K562 (cell line): ENCODE results near the gene OR10G3. TPM values are rescaled to one million over a fixed set of nuclear protein-coding genes. Genes with fewer than 3 reads are reported as not detected.

Source experiments
- ATAC-seq: fragments of 200-7000 bp; cut with Tn5 transposase; 3 replicates; pipeline ENCODE4 v1.9.1; 2020; ENCODE audit warnings: moderate library complexity
- BruUV-seq: library from RNA; stranded (reverse); fragments of 400-500 nt; replicated peaks from 2 replicates; lab custom pipeline; 2021; lab: Mats Ljungman, UMichigan
- CTCF ChIA-PET: fragments of 300-600 bp; formaldehyde crosslinking; extraction: SDS; loops from one replicate; lab custom pipeline; 2021; ENCODE audit warnings: low intra/inter-chr PET ratio; lab: Yijun Ruan, JAX
- POLR2A ChIA-PET: fragments of 300-600, 350-650 bp; sonication (Branson Sonifier 250); formaldehyde crosslinking; extraction: SDS; loops from one replicate; lab custom pipeline; 2021; ENCODE audit warnings: antibody characterized with exemption, inconsistent platforms; lab: Yijun Ruan, JAX
- DNase-seq, 4 experiments: peaks; one replicate each; pipeline versions ENCODE4 v3.0.0 to v3.0.0-alpha.2; 2011 to 2018; ENCODE audit warnings: low spot score in 3 of 4, mixed read lengths in 3 of 4; ENCODE audit errors: extremely low read depth in 1 of 4
- FAIRE-seq: peaks from 2 replicates; lab custom pipeline; 2011; peaks lifted over from hg19 to GRCh38; lab: Jason Lieb, UNC
- H2AFZ ChIP-seq: 2 replicates; pipeline ENCODE4 v1.6.0; 2011; ENCODE audit warnings: low read depth, low read length, control low read depth, inconsistent platforms
- H3K27ac ChIP-seq: fragments of 200-600 bp; 3 replicates; pipeline ENCODE4 v1.8.0; 2011; ENCODE audit warnings: low read depth, mild to moderate bottlenecking, control low read depth, inconsistent platforms, low read length, moderate library complexity, mixed read lengths; ENCODE audit errors: extremely low read depth
- H3K27me3 ChIP-seq, 2 experiments: fragments of 300-600 bp in 1 of 2; 2 replicates in 1 of 2; 3 replicates in 1 of 2; pipeline versions ENCODE4 v1.6.0 to v1.8.0; 2011; ENCODE audit warnings: inconsistent platforms in 2 of 2, low read length in 2 of 2, mild to moderate bottlenecking in 1 of 2, mixed read lengths in 1 of 2, moderate library complexity in 1 of 2; ENCODE audit not compliant: control insufficient read depth in 2 of 2, insufficient read depth in 2 of 2
- H3K36me3 ChIP-seq: fragments of 300-600 bp; 3 replicates; pipeline ENCODE4 v1.8.0; 2011; ENCODE audit warnings: mild to moderate bottlenecking, low read length, inconsistent platforms; ENCODE audit not compliant: control insufficient read depth, insufficient read depth
- H3K4me1 ChIP-seq, 2 experiments: fragments of 200-600 bp in 1 of 2; replicated peaks in 1 of 2; 2 replicates in 1 of 2; 3 replicates in 1 of 2; pipeline versions ENCODE4 v1.5.1 to v1.8.0; 2011; ENCODE audit warnings: inconsistent platforms in 2 of 2, low read length in 2 of 2, mild to moderate bottlenecking in 1 of 2, mixed read lengths in 1 of 2, moderate library complexity in 1 of 2; ENCODE audit not compliant: control insufficient read depth in 2 of 2, insufficient read depth in 2 of 2
- H3K4me2 ChIP-seq: 2 replicates; pipeline ENCODE4 v1.6.1; 2011; ENCODE audit warnings: low read length, control low read depth, inconsistent platforms, mixed read lengths; ENCODE audit not compliant: insufficient read depth
- H3K4me3 ChIP-seq: fragments of 200-600 bp; sonication (generic), shearing (Covaris generic); 2 replicates; pipeline ENCODE4 v1.5.1; 2016; ENCODE audit warnings: control low read depth, inconsistent platforms
- H3K79me2 ChIP-seq: fragments of 200-600 bp; 3 replicates; pipeline ENCODE4 v1.8.0; 2011; ENCODE audit warnings: low read length, inconsistent platforms; ENCODE audit not compliant: control insufficient read depth, insufficient read depth
- H3K9ac ChIP-seq, 2 experiments: 2 replicates each; pipeline versions ENCODE4 v1.6.0 to v1.6.1; 2011; ENCODE audit warnings: low read depth in 2 of 2, low read length in 2 of 2, control low read depth in 1 of 2, inconsistent platforms in 1 of 2, mild to moderate bottlenecking in 1 of 2, mixed read lengths in 1 of 2; ENCODE audit not compliant: insufficient read depth in 1 of 2
- H3K9me1 ChIP-seq: one replicate; pipeline ENCODE4 v1.6.0; 2011; ENCODE audit warnings: inconsistent platforms, mild to moderate bottlenecking, low read length, moderate library complexity; ENCODE audit not compliant: control insufficient read depth, insufficient read depth
- H3K9me3 ChIP-seq: replicated peaks from 2 replicates; pipeline ENCODE4 v1.5.1; 2011; ENCODE audit warnings: low read depth, low read length, inconsistent platforms; ENCODE audit not compliant: control insufficient read depth, insufficient read depth
- H4K20me1 ChIP-seq: replicated peaks from 2 replicates; pipeline ENCODE4 v1.6.1; 2011; ENCODE audit warnings: low read length, inconsistent platforms, mixed read lengths; ENCODE audit not compliant: control insufficient read depth, insufficient read depth
- CREM ChIP-seq: IDR thresholded peaks from 2 replicates; pipeline ENCODE4 v1.6.1; 2014; ENCODE audit warnings: antibody characterized with exemption, low read depth
- DIDO1 ChIP-seq: fragments of 450-650 bp; IDR thresholded peaks from 2 replicates; pipeline ENCODE4 v1.6.1; 2016; ENCODE audit warnings: low read depth, missing biosample characterization, missing genetic modification characterization
- DPF2 ChIP-seq: fragments of 450-650 bp; IDR thresholded peaks from 2 replicates; pipeline ENCODE4 v1.6.1; 2016
- MAFF ChIP-seq: IDR thresholded peaks from 2 replicates; pipeline ENCODE4 v1.6.1; 2012; ENCODE audit warnings: low read length, improper control_type of control experiment
- MLLT1 ChIP-seq, 2 experiments: fragments of 450-650 bp; IDR thresholded peaks; 2 replicates each; pipeline ENCODE4 v1.6.1; 2016
- REST ChIP-seq, 2 experiments: fragments of 450-650 bp; formaldehyde crosslinking in 1 of 2; IDR thresholded peaks; 2 replicates each; pipeline versions ENCODE4 v1.4.0 to v1.6.1; 2014 to 2020; ENCODE audit warnings: mild to moderate bottlenecking in 2 of 2, borderline replicate concordance in 1 of 2, low read depth in 1 of 2
- TEAD1 ChIP-seq, 2 experiments: fragments of 450-650 bp in 1 of 2; sonication (generic) in 1 of 2; formaldehyde crosslinking; IDR thresholded peaks; 2 replicates each; pipeline versions ENCODE4 v1.4.0 to v1.8.0; 2020 to 2022; ENCODE audit warnings: mild to moderate bottlenecking in 2 of 2, missing genetic modification reagents in 1 of 2
- XRCC5 ChIP-seq: fragments of 200-400 bp; formaldehyde crosslinking; IDR thresholded peaks from 2 replicates; pipeline ENCODE4 v1.6.1; 2017; ENCODE audit warnings: low read depth, mild to moderate bottlenecking, low read length
- YY1 ChIP-seq, 3 experiments: IDR thresholded peaks; 2 replicates each; pipeline ENCODE4 v1.6.1; 2011; ENCODE audit warnings: low read length in 2 of 3, mild to moderate bottlenecking in 2 of 3, moderate library complexity in 2 of 3, borderline replicate concordance in 1 of 3, control low read depth in 1 of 3, low read depth in 1 of 3; ENCODE audit not compliant: insufficient read depth in 3 of 3, insufficient replicate concordance in 2 of 3, control insufficient read depth in 1 of 3, insufficient read length in 1 of 3; ENCODE audit errors: extremely low read depth in 1 of 3
- WGBS: fragments of 100-300 bp; shearing (Covaris generic); methylation state at CpG from one replicate; pipeline ENCODE4 v1.1.6; 2016; ENCODE audit warnings: low coverage, mixed read lengths; ENCODE audit not compliant: insufficient coverage; ENCODE audit errors: missing lambda C conversion rate; 5-methylcytosine and 5-hydroxymethylcytosine counted together
- in situ Hi-C: fragments of 300-500 bp; cut with MboI; formaldehyde crosslinking; loops from 4 replicates; pipeline ENCODE4 v1.15.0; 2018; ENCODE audit warnings: inconsistent platforms, mixed read lengths
- intact Hi-C: fragments of 100-400 bp; cut with micrococcal nuclease; formaldehyde crosslinking; loops from 2 replicates; pipeline ENCODE4 v1.14.2; 2022
- polyA plus RNA-seq, 8 experiments: library from polyadenylated mRNA; depleted of rRNA in 4 of 8; stranded (reverse) in 5 of 8; unstranded in 3 of 8; fragments of >200 nt; fragmentation: Nextera tagmentation in 2 of 8; fragmentation: Illumina TruSeq in 1 of 8; extraction: Ambion mirVana in 2 of 8; extraction: Trizol in 1 of 8; gene quantifications; 2 replicates each; pipeline versions ENCODE4 v1.2.1 to v1.2.3, GENCODE V29; 2011 to 2014; ENCODE audit warnings: inconsistent platforms in 1 of 8, missing spikeins in 1 of 8
- total RNA-seq, 7 experiments: library from RNA; depleted of rRNA in 6 of 7; stranded (reverse); fragments of >200 nt in 6 of 7; fragmentation: Illumina TruSeq in 2 of 7; extraction: Trizol in 2 of 7; gene quantifications; 2 replicates each; pipeline versions ENCODE4 v1.2.1 to v1.2.3, GENCODE V29; 2011 to 2021; ENCODE audit warnings: low replicate concordance in 1 of 7

The OR10G3 gene
- total and polyA plus RNA-seq, 9 of the 15 experiments (the other 6 are each of a cell fraction or from before 2014, with no cell fraction given): not detected

GRCh38 chr14:21557084-21557901 lies 22.6 kb downstream of the OR10G3 start:
- WGBS: 18% methylated on average over 11 of the region's 11 CpGs
- FAIRE-seq (peak; percentile 73), DNase-seq (peak; percentile 49 to 88 (median 51)), ATAC-seq (peak; percentile 84)
- no peaks in the 10 kb centered on the region for H3K36me3 ChIP-seq
- intact Hi-C loops: loop anchor here (1.0 to 5.0 kb wide), 3 partner anchors 45 to 101 kb away; partner anchors contain the start of genes CHD8 and METTL3
- H3K9me1 ChIP-seq: no peaks in the 10 kb centered on the region
- no peaks in the 10 kb centered on the region for H3K79me2 ChIP-seq
- in situ Hi-C loops: loop anchor here (5.0 kb wide), 1 partner anchor 55 kb away; no protein-coding TSS in a partner anchor
- no peaks in the 10 kb centered on the region for H3K9me3 ChIP-seq
- peak overlapping the region; percentile 34 for H3K4me3 ChIP-seq
- POLR2A ChIA-PET: interaction anchor here (0.6 to 0.7 kb wide), 3 partner anchors 49 to 120 kb away, joined by 3 read pairs; no protein-coding TSS in a partner anchor
- peak overlapping the region; percentile 87 for H2AFZ ChIP-seq
- H3K27me3 ChIP-seq: no peaks in the 10 kb centered on the region
- H3K4me1 ChIP-seq: no peaks in the 10 kb centered on the region; a peak in 1 of 5 replicates
- H3K27ac ChIP-seq: peak overlapping the region; percentile 48; the same call in 1 of the 3 replicates
- CTCF ChIA-PET: interaction anchor here (0.6 to 2.5 kb wide), 6 partner anchors 44 to 461 kb away, joined by 3 to 24 read pairs (median 4); partner anchors contain the start of genes RAB2B and TOX4
- BruUV-seq: no TSS peak
- H3K4me2 ChIP-seq: peak overlapping the region; percentile 62; the same call in 1 of the 2 replicates
- no peaks in the 10 kb centered on the region for H4K20me1 ChIP-seq
- H3K9ac ChIP-seq: peak overlapping the region; percentile 45 to 46; a peak in 1 of 4 replicates
- TF ChIP-seq MAFF: no peak
- TF ChIP-seq MLLT1 (IDR thresholded peaks at IDR 0.05): peak in 1 of 2 experiments; percentile 98; a peak in 2 of 4 replicates
- TF ChIP-seq DPF2: no peak
- TF ChIP-seq YY1 (IDR thresholded peaks at IDR 0.05; ENCODE audit: borderline replicate concordance in 1 of 3, control insufficient read depth in 1 of 3, extremely low read depth in 1 of 3, insufficient read depth in 3 of 3, insufficient read length in 1 of 3, insufficient replicate concordance in 2 of 3, low read depth in 1 of 3, low read length in 2 of 3): peak in 1 of 3 experiments; percentile 21
- TF ChIP-seq TEAD1 (CRISPR knock-in tag; IDR thresholded peaks at IDR 0.05): peak; percentile 68 to 91; a peak in 3 of 4 replicates
- peak; percentile 76 for TF ChIP-seq REST (IDR thresholded peaks at IDR 0.05; ENCODE audit: borderline replicate concordance)
- TF ChIP-seq REST (CRISPR knock-in tag; IDR thresholded peaks at IDR 0.05; ENCODE audit: low read depth): no peak
- TF ChIP-seq DIDO1 (tag): 0 out of 2 replicates have a peak, but pooled peaks have one; percentile 41
- TF ChIP-seq XRCC5: 0 out of 2 replicates have a peak, but pooled peaks have one; percentile 31
- TF ChIP-seq CREM: 0 out of 2 replicates have a peak, but pooled peaks have one; percentile 4
